Neural progenitor cell (in vitro differentiated cells): ENCODE data around the gene PARD3B. TPM values are rescaled to one million over a fixed set of nuclear protein-coding genes. Genes with fewer than 3 reads are reported as not detected.
A peak's percentile ranks its signal among the peaks of the same experiment; 100 is the strongest.

ENCODE experiments used
- DNase-seq: peaks from one replicate; pipeline ENCODE4 v3.0.0-alpha.2; 2016; ENCODE audit warnings: low spot score
- H2AFZ ChIP-seq: fragments of 200-600 bp; sonication (generic); replicated peaks from 2 replicates; pipeline ENCODE4 v1.6.1; 2016; ENCODE audit warnings: antibody characterized with exemption
- H3F3A ChIP-seq: fragments of 200-600 bp; sonication (generic); 2 replicates; pipeline ENCODE4 v1.6.1; 2016; ENCODE audit warnings: antibody characterized with exemption, low read depth
- H3K27ac ChIP-seq: fragments of 200-600 bp; sonication (generic); 2 replicates; pipeline ENCODE4 v1.5.1; 2016; ENCODE audit warnings: mild to moderate bottlenecking
- H3K27me3 ChIP-seq: fragments of 200-600 bp; sonication (generic); 2 replicates; pipeline ENCODE4 v1.6.1; 2016; ENCODE audit warnings: mild to moderate bottlenecking, moderate library complexity
- H3K36me3 ChIP-seq: fragments of 200-600 bp; sonication (generic); 2 replicates; pipeline ENCODE4 v1.5.1; 2016
- H3K4me1 ChIP-seq: fragments of 200-600 bp; sonication (generic); 2 replicates; pipeline ENCODE4 v1.6.1; 2016; ENCODE audit warnings: mixed run types
- H3K4me2 ChIP-seq: fragments of 200-600 bp; sonication (generic); 2 replicates; pipeline ENCODE4 v1.6.1; 2016
- H3K4me3 ChIP-seq: fragments of 200-600 bp; sonication (generic); 2 replicates; pipeline ENCODE4 v1.5.1; 2016
- H3K79me2 ChIP-seq: fragments of 200-600 bp; sonication (generic); 2 replicates; pipeline ENCODE4 v1.6.1; 2016; ENCODE audit warnings: low read depth
- H3K9ac ChIP-seq: fragments of 200-600 bp; sonication (generic); 2 replicates; pipeline ENCODE4 v1.6.1; 2016
- H3K9me3 ChIP-seq: fragments of 200-600 bp; sonication (generic); 2 replicates; pipeline ENCODE4 v1.5.1; 2016; ENCODE audit warnings: low read depth
- H4K20me1 ChIP-seq: fragments of 200-600 bp; sonication (generic); 2 replicates; pipeline ENCODE4 v1.6.1; 2016; ENCODE audit warnings: low read depth
- H3K27ac Mint-ChIP-seq: 3 replicates; pipeline ENCODE4 v1.8.0; 2021; ENCODE audit warnings: mixed read lengths
- H3K27me3 Mint-ChIP-seq: 2 replicates; pipeline ENCODE4 v1.8.0; 2022; ENCODE audit warnings: low read depth, mild to moderate bottlenecking, inconsistent platforms, moderate library complexity, mixed read lengths; ENCODE audit not compliant: insufficient read depth
- H3K36me3 Mint-ChIP-seq: 3 replicates; pipeline ENCODE4 v1.8.0; 2021; ENCODE audit warnings: mixed read lengths
- H3K4me1 Mint-ChIP-seq: 3 replicates; pipeline ENCODE4 v1.8.0; 2021; ENCODE audit warnings: mixed read lengths
- H3K4me3 Mint-ChIP-seq: 3 replicates; pipeline ENCODE4 v1.8.0; 2021; ENCODE audit warnings: mild to moderate bottlenecking, moderate library complexity, mixed read lengths
- H3K9me3 Mint-ChIP-seq: 3 replicates; pipeline ENCODE4 v1.8.0; 2020; ENCODE audit warnings: mixed read lengths
- CTCF ChIP-seq: fragments of 200-600 bp; sonication (generic); IDR thresholded peaks from 2 replicates; pipeline ENCODE4 v1.5.1; 2017; ENCODE audit warnings: antibody characterized with exemption, mild to moderate bottlenecking
- EZH2 ChIP-seq: fragments of 200-600 bp; sonication (generic); IDR thresholded peaks from 2 replicates; pipeline ENCODE4 v1.6.1; 2017; ENCODE audit warnings: antibody characterized with exemption, mild to moderate bottlenecking, moderate library complexity
- EZH2phosphoT487 ChIP-seq: fragments of 200-600 bp; sonication (generic); IDR thresholded peaks from 2 replicates; pipeline ENCODE4 v1.6.1; 2017; ENCODE audit warnings: antibody characterized with exemption
- total RNA-seq: library from RNA; depleted of rRNA; stranded (reverse); fragments of >200 nt; gene quantifications from 2 replicates; pipeline ENCODE4 v1.2.3, GENCODE V29; 2015; ENCODE audit warnings: low replicate concordance

PARD3B gene
- total RNA-seq, 1 donor from 2014 or later = 8.4 TPM

- Histone ChIP-seq H3K79me2 (no peaks in the 10 kb centered on the region), H3K27ac (no peak overlapping the region), H3K4me3 (no peak overlapping the region), H3K9me3 (no peaks in the 10 kb centered on the region), H3K4me2 (peak overlapping the region; percentile 54), H2AFZ (peak overlapping the region; percentile 52), H3K36me3 (no peaks in the 10 kb centered on the region), H3F3A (peaks cover 3% of the 10 kb centered on the region), H3K4me1 (peaks cover 11% of the 10 kb centered on the region), H4K20me1 (no peaks in the 10 kb centered on the region), H3K9ac (no peak overlapping the region), H3K27me3 (no peaks in the 10 kb centered on the region)
- Mint-ChIP-seq H3K27ac (no peak overlapping the region), H3K36me3 (no peaks in the 10 kb centered on the region), H3K27me3 (no peaks in the 10 kb centered on the region), H3K4me3 (no peak overlapping the region), H3K4me1 (peaks cover 2% of the 10 kb centered on the region), H3K9me3 (no peaks in the 10 kb centered on the region)
- DNase-seq = peak; percentile 52
- TF ChIP-seq CTCF (no peak), EZH2 (no peak), EZH2phosphoT487 (no peak)
Measured at GRCh38 chr2:205188239-205189138, 643.2 kb downstream of the PARD3B start.

DNA sequence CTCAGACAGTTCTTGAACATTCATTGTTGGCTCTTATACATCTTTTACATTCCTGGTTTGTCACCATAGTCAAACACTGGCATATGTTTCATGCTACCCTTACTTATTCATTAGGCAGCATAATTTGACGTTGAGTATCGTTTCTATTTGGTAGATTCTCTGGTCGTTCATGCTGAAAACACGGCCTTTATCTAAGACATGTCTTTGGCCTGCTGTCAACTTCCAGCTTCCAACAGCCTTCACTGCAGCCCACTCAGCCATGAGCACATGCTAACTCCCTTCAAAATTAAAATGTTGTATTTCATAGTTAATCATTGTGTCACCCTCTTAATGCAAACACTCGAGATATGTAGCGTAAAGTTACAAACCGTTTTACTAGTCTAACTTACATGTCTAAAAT is 644.0 kb downstream of the PARD3B start:
- TF ChIP-seq CTCF = no peak
- TF ChIP-seq EZH2 = no peak
- no peak for TF ChIP-seq EZH2phosphoT487
- DNase-seq = no peak

DNA sequence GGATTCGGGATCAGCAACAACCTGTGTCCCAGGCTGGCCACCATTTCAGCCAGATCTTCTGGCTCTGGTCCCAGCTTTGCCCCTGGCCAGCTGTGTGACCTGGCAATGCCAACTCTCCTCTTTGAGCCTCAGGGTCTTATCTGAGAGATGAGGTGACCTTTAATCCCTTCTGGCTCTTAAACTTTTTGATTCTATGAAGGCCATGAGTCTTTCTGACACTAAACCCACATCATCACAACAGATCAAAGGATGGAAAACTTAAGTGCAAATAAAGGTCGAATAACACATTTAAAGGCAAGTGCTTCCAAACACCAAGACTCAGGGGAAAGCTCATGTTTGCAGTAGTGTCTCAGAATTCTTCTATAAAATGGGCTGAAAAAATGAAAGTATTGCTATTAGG is 645.3 kb downstream of the PARD3B start:
- H3K36me3 Mint-ChIP-seq = no peaks in the 10 kb centered on the region
- H3K27ac Mint-ChIP-seq = no peak overlapping the region
- Histone ChIP-seq H3K4me2 (no peak overlapping the region), H3K79me2 (no peaks in the 10 kb centered on the region), H2AFZ (no peak overlapping the region), H3F3A (peaks cover 3% of the 10 kb centered on the region), H3K27ac (no peak overlapping the region), H3K4me3 (no peak overlapping the region), H4K20me1 (no peaks in the 10 kb centered on the region), H3K9ac (no peak overlapping the region), H3K27me3 (no peaks in the 10 kb centered on the region), H3K9me3 (no peaks in the 10 kb centered on the region), H3K4me1 (peaks cover 11% of the 10 kb centered on the region), H3K36me3 (no peaks in the 10 kb centered on the region)
- DNase-seq = no peak
- TF ChIP-seq EZH2 = no peak
- TF ChIP-seq CTCF = no peak
- no peak for TF ChIP-seq EZH2phosphoT487
- no peak overlapping the region for H3K4me3 Mint-ChIP-seq
- H3K4me1 Mint-ChIP-seq = peaks cover 2% of the 10 kb centered on the region
- no peaks in the 10 kb centered on the region for H3K9me3 Mint-ChIP-seq
- no peaks in the 10 kb centered on the region for H3K27me3 Mint-ChIP-seq

More for the DNA sequence above, 644.0 kb downstream of the PARD3B start:
- Histone ChIP-seq H3F3A (peaks cover 3% of the 10 kb centered on the region), H3K9ac (no peak overlapping the region), H3K36me3 (no peaks in the 10 kb centered on the region), H3K9me3 (no peaks in the 10 kb centered on the region), H3K27ac (no peak overlapping the region), H3K4me1 (peaks cover 11% of the 10 kb centered on the region), H4K20me1 (no peaks in the 10 kb centered on the region), H3K4me3 (no peak overlapping the region), H3K4me2 (no peak overlapping the region), H3K27me3 (no peaks in the 10 kb centered on the region), H3K79me2 (no peaks in the 10 kb centered on the region), H2AFZ (no peak overlapping the region)
- Mint-ChIP-seq H3K27me3 (no peaks in the 10 kb centered on the region), H3K9me3 (no peaks in the 10 kb centered on the region), H3K4me1 (peaks cover 2% of the 10 kb centered on the region), H3K36me3 (no peaks in the 10 kb centered on the region), H3K4me3 (no peak overlapping the region), H3K27ac (no peak overlapping the region)
